DMS153 treated with DMSO at 0.1 percent for 48 hours (cell line): ENCODE results near the gene COQ8B.
A peak's percentile ranks its signal among the peaks of the same experiment; 100 is the strongest.

Experiments
- DNase-seq: peaks from one replicate; lab custom pipeline; 2025; ENCODE audit not compliant: unreplicated experiment; lab: John Stamatoyannopoulos, UW

The COQ8B gene

DNA sequence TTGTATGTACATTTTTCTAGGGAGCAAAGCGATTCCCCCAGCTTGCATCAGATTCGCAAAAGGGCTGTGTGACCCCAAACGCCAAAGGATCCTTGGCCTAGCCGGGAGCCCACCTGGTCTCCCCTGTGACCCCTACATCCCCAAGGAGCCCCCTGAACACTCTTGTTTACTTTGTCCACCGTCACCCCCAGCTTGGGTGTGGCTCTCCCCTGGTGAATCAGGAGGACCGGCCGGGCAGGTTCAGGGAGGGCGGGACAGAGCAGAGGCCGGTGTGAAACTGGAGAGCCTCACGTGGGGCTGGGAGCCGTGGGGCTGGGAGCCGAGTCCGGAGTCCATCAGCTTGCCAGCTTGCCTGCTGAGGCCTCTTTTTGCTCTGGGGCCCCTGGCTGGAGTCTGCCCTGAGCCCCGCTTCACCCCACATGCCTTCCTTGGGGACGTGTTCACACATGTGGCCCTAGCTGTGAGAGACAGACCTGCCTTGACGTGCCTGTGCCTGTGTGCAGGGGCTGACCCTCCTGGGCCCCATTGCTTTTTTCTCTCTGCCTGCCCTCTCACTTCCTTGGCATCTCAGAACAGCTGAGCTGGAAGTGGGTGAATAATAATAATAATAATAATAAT is 2.2 kb upstream of the COQ8B start:
- no peak for DNase-seq

GRCh38 chr19:40717880-40718773 is 1.4 kb upstream of the COQ8B start:
- no peak for DNase-seq

GRCh38 chr19:40717325-40717879 is 716 bp upstream of the COQ8B start:
- no peak for DNase-seq

GRCh38 chr19:40716031-40716481 is 630 bp downstream of the COQ8B start:
- no peak for DNase-seq

GRCh38 chr19:40714441-40715299 is 2.0 kb downstream of the COQ8B start:
- DNase-seq, result peak; percentile 89

DNA sequence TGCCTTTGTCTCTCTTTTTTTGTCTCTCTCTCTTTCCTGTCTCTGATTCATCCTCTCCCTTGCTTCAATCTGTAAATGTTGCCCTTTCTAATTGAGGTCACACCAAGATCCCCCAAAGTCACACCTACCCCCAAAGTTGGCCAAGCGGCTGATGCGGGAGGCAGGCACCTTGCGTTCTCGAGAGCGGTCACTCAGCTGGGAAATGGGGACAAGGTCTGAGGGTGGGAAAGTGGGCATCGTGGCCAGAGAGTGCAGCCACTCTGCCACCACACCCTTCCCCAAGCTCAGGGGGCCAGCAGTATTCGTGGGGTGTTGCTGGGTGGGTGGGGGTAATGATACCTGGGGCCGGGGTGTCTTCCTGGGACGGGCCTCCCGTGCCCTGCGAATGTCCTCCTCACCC is 2.7 kb downstream of the COQ8B start:
- DNase-seq, result no peak

- no peak for DNase-seq
Measured at GRCh38 chr19:40709817-40710216, 6.9 kb downstream of the COQ8B start.

- DNase-seq, result no peak
Measured at GRCh38 chr19:40707615-40708014, 9.1 kb downstream of the COQ8B start.

DNA sequence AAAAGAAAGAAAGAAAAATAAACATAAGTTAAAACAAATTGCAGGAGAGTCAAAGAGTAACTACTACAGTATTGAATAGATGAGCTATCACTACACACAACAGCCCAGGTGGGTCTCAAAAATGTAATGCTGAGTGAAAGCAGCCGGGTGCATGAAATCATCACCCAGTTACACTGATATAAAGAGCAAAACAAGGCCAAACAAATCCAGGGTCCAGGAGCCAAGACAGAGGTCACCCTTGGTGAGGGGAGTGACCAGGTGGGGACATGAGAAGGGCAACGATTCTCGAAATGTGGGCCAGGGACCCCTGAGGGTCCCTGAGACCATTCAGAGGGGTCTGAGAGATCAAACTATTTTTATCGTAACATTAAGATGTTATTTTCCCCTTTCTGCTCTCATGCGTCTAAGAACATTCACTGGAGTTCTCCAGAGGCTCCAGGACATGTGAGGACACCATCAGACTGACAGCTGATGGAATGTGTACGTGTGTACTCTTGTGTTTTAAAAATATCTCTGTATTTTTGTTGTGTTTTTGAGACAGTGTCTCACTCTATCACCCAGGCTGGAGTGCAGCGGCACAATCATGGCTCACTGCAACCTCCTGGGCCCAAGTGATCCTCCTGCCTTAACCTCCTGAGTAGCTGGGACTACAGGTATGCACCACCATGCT is 10.6 kb downstream of the COQ8B start:
- DNase-seq, result no peak

- no peak for DNase-seq
Measured at GRCh38 chr19:40705362-40705651, 11.4 kb downstream of the COQ8B start.

GRCh38 chr19:40704491-40705361 is 12.0 kb downstream of the COQ8B start:
- DNase-seq, result no peak

DNA sequence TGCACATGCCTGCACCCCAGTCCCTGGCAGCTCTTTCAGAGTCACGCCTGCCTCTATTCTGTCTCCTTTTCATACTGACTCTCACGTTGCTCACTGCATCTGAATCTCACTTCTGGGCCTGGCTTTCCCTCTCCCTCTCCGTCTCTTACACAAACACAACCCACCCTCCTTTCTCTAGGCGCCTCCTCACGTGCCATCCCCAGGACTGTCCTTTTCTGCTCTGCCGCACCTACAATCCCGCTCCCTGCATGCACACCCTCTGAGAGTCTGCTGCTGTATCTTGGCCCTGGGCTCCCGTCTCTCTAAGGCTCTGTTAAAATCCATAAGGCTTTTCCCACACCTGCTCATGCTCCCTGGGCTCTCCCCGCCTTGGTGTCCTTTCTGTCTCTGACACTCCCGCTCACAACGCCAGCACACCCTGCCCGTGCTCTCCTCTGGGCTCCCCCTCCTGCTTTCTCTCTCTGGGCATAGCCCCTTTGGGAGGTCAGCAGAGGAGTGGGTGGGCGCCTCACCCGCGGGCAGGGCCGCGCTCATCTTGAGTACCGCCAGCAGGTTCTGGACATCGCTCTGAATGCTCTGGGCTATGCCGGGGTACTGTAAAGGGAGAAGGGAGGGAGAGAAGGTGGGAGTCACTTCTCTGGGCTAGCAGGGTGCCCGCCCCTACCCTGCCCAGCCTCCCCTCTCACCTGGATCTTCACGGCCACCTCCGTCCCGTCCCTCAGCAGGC is 13.5 kb downstream of the COQ8B start:
- DNase-seq, result no peak

DNA sequence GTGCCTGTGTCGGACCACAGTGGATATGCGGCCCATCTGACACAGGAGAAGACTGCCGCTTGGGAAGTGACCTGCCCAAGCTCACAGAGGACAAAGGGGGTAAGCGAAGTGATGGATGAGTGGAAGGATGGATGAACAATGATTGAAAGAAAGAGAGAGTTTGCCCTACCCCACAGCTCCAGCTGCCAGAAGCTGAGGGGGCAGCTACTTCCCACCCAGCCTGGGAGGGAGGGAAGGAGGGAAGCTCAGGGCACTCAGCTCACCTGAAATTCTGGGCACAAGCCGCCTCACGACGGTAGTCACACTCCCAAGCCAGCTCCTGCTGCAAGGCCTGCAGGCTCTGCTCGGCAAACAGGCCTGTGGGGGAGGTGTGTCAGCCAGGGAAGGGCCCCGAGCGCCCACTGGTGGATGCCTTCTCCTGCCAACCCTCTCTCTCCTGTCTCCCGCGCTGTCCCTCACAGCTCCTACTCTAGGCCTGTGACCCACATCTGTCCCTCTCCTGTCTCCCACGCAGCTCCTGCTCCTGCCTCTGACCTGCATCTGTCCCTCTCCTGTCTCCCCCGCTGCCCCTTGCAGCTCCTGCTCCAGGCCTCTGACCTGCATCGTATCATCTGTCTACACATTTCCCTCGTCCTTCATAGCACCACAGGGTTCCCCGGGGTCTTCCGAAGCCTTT is 14.2 kb downstream of the COQ8B start:
- DNase-seq, result no peak

DNA sequence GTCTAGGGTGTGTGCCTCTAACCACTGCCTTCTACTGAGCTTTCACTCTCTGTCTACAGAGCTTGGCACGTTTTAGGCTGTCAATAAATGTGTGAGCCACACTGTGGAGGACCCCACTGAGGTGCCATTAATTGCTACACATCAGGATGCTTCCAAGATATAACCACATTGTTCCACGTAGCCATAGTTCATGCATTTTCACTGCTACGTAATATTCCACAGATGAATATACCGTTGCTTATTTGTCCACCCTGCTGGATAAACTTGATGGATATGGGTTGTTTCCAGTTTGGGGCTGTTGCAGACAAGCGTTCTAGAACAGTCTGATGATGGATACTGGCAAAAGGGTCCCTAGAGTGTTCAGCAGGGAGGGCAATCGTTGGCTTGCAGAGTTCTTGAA is 14.9 kb downstream of the COQ8B start:
- no peak for DNase-seq

DNA sequence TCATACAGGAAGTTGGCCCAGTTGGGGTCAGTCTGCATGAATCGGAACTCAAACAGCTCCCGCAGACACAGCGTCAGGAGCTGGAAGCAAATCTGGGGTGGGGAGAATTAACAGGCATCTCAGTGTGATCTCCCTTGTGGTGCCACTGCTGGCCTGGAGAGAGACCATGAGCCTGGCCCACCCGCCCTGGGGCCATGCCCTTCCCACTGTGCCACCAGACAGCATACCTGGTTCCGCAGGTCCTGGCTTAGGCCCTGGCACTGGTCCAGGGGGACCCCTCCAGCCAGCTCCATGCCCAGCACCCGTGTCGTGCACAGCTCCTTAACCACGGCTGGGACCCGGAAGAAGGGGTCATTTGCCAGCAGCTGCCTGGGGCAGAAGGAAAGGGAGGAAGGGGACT is 16.6 kb downstream of the COQ8B start:
- DNase-seq, result no peak

GRCh38 chr19:40697007-40697406 is 19.7 kb downstream of the COQ8B start:
- no peak for DNase-seq

- DNase-seq, result no peak
Measured at GRCh38 chr19:40695881-40696280, 20.8 kb downstream of the COQ8B start.

DNA sequence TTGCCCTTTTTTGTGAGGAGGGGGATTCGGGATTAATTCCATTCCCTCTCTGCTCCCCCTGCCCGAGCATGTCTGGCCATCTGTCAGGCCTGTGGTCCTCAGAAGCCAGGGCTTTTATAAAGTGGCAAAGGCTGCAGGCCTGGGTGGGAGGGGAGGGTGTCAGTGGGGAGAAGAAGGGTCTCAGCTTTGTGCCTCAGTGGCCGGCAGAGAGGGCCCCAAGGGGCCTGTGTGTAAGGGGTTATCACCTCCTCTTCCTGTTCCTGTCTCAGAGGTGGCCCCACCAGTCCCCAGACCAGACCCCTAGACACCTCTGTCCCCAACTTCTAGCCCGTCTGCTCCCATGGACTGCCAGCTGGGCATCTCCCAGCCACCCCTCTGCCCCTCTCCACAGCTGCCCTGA is 22.8 kb downstream of the COQ8B start:
- DNase-seq, result no peak
